ENCODE measurements around the gene NDUFA7. TPM values are rescaled to one million over a fixed set of nuclear protein-coding genes. Genes with fewer than 3 reads are reported as not detected.

NDUFA7 gene
- total RNA-seq, 1 experiment from 2014 or later, result 73.0 TPM

- DNase-seq, result peak; percentile 64
- H2BK12ac ChIP-seq (ENCODE audit: insufficient read length, low read depth, low read length), result no peak overlapping the region
- peaks cover 42% of the 10 kb centered on the region for H3K27me3 Mint-ChIP-seq (ENCODE audit: low read depth)
Measured at GRCh38 chr19:8340341-8341096, 19.3 kb upstream of the NDUFA7 start.

More at GRCh38 chr19:8340341-8341096, 19.3 kb upstream of the NDUFA7 start:
- no peak overlapping the region for H4K91ac ChIP-seq (ENCODE audit: insufficient read length, low read depth, low read length)
- no peak overlapping the region for H3K4me2 ChIP-seq (ENCODE audit: insufficient read depth, insufficient read length, low read length)
- no peak overlapping the region for H3K56ac ChIP-seq (ENCODE audit: insufficient read length, low read depth, low read length)
- no peak overlapping the region for H2BK120ac ChIP-seq (ENCODE audit: low read depth, low read length, poor library complexity, severe bottlenecking)
- H2BK20ac ChIP-seq (ENCODE audit: low read depth, low read length, poor library complexity, severe bottlenecking), result no peak overlapping the region
- H3K18ac ChIP-seq (ENCODE audit: insufficient read length, low read depth, low read length), result no peak overlapping the region
- Mint-ChIP-seq H3K4me3 (peak overlapping the region in 1 of 2 experiments; percentile 59; a peak in 3 of 5 replicates), H3K9me3 (no peaks in the 10 kb centered on the region), H3K36me3 (ENCODE audit: insufficient read depth in 1 of 3, low read depth in 3 of 3) (peaks cover 0 to 2% (median 0%) of the 10 kb centered on the region in 3 experiments; a peak in 2 of 7 replicates), H3K27ac (peak overlapping the region in 1 of 3 experiments; percentile 48; a peak in 1 of 7 replicates), H3K4me1 (peaks cover 14% of the 10 kb centered on the region in 2 experiments)
- H2AK5ac ChIP-seq (ENCODE audit: insufficient read length, low read length), result no peak overlapping the region
- H3K23me2 ChIP-seq (ENCODE audit: insufficient read length, low read depth, low read length, poor library complexity, severe bottlenecking), result peaks cover 4% of the 10 kb centered on the region
- H3K9me3 ChIP-seq (ENCODE audit: control insufficient read depth, low read depth, low read length), result no peaks in the 10 kb centered on the region
- no peak overlapping the region for H2BK15ac ChIP-seq (ENCODE audit: low read depth, low read length)
- H3K9ac ChIP-seq (ENCODE audit: extremely low read depth, insufficient read length, low read length), result no peak overlapping the region
- H3K79me1 ChIP-seq (ENCODE audit: insufficient read depth, low read depth, low read length, poor library complexity, severe bottlenecking), result no peaks in the 10 kb centered on the region
- no peak overlapping the region for H3K14ac ChIP-seq (ENCODE audit: insufficient read depth, low read length)
- H2AFZ ChIP-seq (ENCODE audit: low read length), result no peak overlapping the region
- no peak overlapping the region for H2BK5ac ChIP-seq (ENCODE audit: insufficient read length, low read length)
- H3K27me3 ChIP-seq (ENCODE audit: insufficient read depth, low read length), result no peaks in the 10 kb centered on the region
- no peak overlapping the region for H3T11ph ChIP-seq (ENCODE audit: low read length)
- WGBS (ENCODE audit: extremely low coverage, insufficient read length, low lambda C conversion rate), result no CpG with 5 or more reads among the region's 15 CpGs
- TF ChIP-seq CTCF (conservative IDR thresholded peaks at IDR 0.05), result peak; percentile 44
- no peaks in the 10 kb centered on the region; the same call in 1 of the 2 replicates for H3K4me1 ChIP-seq (ENCODE audit: insufficient read depth, low read length)
- no peak overlapping the region for H4K8ac ChIP-seq (replicated peaks; ENCODE audit: insufficient read length, low read depth, low read length)
- no peak overlapping the region for H3K27ac ChIP-seq (ENCODE audit: insufficient read length, low read depth, low read length)
- no peaks in the 10 kb centered on the region for H3K79me2 ChIP-seq (ENCODE audit: insufficient read depth, low read length)
- no peak overlapping the region for H3K23ac ChIP-seq (ENCODE audit: insufficient read length, low read depth, low read length)
- H3K4ac ChIP-seq (ENCODE audit: low read depth, low read length), result no peak overlapping the region
- no peaks in the 10 kb centered on the region for H4K20me1 ChIP-seq (ENCODE audit: control insufficient read depth, insufficient read depth, insufficient read length)
- no peak overlapping the region for H4K5ac ChIP-seq (ENCODE audit: insufficient read length, low read depth, low read length)
